Measurements from ENCODE around the gene CDC42EP2.

Gene CDC42EP2

DNA sequence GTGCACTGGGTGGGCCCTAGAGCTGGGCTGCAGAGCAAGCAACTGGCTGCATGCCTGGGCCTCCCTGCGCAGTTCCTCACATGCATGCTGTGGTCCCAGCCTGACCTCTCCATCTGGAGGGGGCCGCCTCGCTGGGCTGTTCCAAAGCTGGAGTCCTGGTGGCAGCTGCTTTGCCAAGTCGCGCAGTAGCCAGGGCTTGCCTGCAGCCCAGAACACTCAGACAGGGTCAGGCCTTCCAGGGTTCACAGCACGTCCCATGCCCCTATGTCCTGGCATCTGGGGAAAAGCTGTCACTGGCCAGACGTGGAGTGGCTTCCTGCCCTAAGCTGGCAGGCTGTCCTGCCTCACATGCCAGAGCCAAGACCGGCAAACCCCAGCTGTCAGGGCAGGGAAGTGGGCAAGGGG is 16.5 kb upstream of the CDC42EP2 start:
- FAIRE-seq, result no peak

DNA sequence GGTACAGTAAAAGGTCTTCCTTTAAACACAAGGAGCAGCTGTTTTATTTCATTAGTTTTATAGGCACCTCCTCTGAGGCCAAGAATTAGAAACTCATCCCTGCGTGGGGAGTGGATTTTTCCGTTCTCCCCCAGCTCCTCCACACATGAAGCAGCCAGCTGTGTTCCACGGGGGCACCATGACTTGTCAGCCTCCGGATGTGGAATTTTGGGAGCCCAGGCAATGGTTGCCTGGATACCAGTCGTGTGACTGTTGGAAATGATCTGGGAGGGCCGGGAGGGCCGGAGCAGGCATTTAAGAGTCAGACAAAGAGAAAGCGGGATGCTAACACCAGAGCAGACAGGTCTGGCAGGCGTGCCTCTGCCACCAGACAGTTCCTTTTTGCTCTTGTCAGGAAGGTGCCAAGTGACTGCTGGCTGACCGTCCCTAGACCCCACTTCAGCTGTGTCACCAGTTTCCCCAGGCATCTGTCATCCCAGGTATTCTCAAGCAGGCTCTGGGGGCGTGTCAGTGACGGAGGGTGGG is 15.9 kb upstream of the CDC42EP2 start:
- FAIRE-seq, result no peak

DNA sequence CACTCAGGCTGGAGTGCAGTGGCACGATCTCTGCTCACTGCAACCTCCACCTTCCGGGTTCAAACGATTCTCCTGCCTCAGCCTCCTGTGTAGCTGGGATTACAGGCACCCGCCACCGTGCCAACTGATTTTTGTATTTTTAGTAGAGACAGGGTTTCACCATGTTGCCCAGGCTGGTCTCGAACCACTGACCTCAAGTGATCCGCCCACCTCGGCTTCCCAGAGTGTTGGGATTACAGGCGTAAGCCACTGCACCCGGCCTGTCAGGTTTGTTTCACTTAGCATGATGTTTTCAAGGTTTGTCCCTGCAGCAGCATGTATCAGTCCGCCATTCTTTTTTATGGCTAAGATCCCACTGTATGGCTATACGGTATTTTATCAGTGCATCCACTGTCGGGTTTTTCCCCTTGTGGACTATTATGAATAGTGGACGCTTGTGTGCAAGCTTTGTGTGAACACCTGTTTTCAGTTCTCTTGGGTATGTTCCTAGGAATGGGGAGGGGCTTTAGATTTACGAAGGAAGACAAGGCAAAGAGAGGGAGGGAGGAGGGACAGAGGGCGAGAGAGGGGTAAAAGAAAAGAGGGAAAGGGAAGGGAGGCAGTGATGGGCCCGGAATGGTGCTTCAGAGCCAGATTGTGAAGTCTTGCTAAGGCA is 13.9 kb upstream of the CDC42EP2 start:
- no peak for FAIRE-seq

DNA sequence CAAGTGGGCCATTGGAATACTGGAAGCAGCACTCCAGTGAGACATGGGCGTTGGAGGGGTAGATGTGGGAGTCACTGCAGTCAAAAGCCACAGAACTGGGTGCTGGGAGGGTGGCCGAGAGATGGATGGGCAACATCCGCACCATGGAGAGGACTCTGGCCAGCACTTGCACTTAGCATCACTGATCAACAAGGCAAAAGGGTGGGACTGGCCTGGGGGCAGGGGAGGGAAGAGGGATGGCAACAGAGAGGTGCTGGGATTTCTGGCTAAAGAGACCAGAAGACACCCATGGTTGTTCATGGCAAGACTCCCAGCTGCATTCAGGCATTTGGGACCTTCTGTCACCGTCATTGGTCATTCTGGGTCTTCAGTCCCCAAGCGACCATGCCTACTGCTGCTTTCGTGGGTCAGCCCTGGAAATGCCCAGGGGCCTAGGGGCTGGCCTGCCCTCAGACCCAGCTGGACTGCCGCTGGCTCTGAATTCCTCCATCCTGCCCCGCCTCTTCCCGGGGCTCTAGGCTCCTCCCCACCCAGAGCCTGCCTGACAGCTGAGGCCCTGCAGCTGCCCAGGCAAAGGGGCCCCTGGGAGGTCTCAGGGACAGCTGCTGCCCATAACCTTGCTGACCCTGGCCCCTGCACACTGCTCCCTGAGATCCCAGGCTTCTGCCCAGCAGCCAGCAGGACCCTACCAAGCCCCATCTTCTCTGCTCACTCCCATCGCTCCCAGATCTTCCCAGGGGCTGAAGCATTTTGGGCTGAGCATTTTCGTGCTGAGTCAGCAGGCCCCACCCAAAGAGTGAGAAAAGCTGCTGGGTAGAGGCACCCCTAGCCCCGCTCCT is 13.0 kb upstream of the CDC42EP2 start:
- no peak for FAIRE-seq

DNA sequence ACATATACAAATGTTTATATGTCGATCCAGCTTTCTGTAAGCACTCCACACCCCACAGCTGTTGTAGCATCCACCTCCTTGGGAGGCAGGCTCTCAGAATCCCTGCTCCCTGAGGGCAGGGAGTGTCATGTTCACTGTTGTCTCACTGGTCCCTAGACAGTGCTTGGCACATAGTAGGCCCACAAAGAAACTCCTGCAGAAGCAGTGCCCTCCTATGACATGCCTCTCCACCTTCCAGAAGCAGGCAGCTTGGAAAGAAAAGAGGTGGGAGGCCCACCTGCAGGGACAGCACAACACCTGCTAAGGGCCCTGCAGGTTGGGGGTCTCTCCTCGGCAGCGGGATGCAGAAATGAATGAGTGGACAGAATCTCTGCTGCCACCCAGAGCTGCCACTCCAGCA is 11.1 kb upstream of the CDC42EP2 start:
- no peak for FAIRE-seq

DNA sequence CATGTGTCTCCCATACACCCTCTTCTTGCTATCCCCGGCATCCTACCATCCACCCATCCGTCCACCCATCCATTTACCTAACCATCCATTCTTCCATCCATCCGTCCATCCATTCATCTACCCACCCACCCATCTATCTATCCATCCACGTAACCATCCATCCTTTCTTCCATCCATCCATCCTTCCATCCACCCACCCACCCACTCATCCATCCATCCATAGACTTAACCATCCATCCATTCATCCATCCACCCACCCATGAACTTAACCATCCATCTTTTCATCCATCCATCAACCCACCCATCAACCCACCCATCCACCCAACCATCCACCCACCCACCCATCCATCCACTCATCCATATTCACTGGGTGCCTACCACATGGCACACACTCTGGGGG is 10.6 kb upstream of the CDC42EP2 start:
- FAIRE-seq, result no peak

DNA sequence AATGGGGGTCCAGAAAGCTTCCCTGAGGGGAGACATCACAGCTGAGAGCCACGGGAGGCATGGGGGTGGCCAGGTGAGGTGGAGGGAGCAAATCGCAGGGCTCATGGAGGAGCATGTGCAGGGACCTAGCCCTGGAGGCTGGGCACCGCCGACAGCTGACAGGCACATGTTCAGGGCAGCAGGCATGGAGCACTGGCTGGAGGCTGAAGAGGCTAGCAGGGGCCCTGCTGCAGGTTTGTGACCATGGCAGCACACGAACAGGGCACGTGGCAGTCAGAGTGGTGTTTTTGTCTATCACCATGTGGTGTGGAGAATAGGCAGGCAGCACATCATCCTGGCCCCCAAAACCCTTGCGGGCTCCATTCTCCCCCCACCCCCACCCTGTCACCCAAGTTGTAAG is 10.1 kb upstream of the CDC42EP2 start:
- no peak for FAIRE-seq

DNA sequence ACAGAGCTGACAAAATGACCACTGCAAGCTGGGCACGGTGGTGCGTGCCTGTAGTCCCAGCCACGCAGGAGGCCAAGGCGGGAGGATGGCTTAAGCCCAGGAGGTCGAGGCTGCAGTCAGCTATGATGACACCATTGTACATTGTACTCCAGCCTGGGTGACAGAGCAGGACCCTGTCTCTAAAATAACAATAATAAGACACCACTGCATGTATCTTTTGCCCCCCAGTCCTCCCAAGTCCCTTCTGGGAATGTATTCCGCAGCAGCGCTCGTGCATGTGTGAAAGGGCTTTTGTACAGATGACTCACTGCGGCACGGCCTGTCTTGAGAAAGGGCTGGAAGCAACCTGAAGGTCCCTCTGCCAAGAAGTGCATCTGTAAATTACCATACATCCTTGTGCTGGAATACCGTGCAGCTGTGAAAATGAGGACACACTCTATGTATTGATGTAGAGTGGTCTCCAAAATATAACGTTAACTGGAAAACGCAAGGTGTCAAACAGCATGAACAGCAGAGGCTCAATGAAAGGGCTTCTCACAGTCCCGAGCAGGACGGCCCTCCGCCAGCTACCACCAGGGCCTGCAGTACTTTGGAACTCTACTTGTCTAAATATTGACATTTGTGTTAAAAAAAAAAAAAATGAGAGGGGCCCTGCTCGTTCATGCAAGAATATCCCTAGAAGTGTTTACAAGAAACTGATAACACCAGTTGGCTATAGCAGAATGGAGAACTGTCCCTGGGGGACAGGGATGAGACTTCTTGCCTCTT is 9.0 kb upstream of the CDC42EP2 start:
- FAIRE-seq, result no peak

DNA sequence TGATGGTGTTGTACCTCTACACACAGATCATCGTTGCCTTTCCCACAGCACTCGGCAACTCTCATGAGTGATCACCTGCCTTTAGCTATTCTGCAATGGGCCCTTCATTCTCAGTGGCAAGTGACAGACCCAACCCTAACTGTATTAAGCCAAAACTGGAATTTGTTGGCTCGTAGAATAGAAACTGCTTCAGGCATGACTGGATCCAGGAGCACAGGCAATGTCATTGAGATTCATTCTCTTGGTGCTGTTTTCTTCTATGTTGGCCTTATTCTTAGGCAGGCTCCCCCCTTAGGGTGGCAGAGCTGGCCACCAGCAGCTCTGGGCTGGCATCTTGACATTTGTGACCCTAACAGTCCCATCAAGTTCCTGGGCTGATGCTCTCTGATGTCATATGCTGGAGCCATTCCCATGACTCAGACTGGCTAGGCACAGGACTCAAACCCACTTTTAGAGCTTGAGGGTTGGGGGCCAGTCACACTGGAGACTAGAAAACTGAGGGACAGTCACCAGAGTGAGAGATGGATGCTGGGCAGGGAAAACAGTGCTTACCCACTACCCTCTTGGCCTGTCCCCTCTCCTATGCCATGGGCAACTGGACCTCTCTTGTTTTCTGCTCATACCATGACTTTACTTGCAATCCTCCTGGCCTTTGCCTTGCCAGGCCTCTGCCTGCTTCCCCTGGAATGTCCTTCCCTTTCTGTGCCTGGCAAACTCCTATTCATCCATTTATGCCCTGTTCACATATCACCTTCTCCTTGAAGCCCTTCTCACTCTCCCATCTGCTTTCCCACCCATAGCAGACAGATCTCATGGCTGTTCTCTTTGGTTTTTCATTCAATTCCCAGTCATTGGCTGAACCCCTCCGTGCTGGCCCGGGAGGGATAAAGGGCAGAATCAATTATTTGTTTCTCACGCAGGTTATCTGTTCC is 7.1 kb upstream of the CDC42EP2 start:
- FAIRE-seq, result no peak

DNA sequence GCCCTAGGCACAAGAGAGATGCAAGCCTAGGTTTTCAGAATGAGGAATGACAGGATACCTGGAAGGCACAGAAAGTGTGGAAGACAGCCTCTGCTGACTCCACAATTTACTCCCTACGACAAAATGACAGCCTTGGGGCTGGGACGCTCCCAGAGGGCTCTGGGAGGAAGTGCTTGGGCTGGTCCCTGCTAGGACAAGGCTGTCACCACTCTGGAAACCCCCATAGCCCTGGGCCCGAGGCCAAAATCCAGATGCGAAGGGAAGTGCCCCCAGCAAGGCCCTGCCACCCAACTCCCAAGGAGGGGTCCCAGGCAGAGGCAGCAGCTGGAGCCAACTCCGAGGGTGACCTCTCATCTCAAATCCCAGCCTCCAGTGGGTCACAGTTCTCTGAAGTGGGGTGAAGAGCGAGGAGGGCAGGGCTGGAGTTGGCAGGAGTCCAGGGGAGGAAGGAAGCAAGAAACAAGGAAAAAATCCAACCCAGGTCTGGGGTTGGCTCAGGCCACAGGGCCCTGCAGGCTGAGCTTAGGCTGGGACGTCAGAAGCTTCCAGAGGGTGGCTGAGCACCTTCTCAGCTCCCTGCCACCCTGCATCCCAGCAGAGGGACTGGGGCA is 6.3 kb upstream of the CDC42EP2 start:
- FAIRE-seq, result no peak

DNA sequence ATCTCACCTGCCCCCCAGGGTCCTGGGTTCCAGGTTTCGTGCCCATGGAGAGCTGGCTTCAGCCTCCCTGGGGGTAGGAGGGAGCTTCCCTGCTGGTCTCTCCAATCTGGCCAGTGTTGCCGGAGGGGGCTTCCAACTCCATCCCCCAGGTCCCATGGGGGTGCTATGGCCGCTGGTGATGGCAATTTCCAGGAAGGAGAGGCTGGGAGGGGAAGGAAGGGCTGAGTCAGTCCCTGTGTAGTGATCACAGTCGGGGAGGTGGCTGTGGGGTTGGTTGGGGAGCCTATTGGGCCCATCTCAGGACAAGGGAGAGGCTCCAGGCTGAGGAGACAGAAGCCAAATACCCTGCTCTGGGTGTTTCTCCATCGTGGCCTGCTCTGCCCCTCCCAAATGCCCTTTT is 5.7 kb upstream of the CDC42EP2 start:
- no peak for FAIRE-seq

DNA sequence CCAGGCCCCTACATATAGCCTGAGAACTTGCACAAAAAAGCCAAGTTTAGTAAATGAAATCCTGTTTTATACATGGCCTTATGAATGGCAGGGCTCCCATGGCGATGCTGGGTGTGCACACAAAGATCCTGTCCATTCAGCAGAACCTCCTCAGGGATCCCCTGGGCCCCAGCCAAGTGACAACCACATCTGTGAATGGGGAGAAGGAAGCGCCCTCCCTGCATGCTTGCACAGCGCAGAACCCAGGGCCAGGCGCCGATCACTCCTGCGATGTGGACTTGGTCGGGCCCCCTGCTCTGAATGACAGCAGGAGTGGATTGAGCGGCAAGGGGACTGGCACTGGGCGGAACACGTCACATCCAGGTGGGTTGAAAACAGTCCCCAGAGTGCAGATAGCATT is 4.5 kb upstream of the CDC42EP2 start:
- FAIRE-seq, result no peak

DNA sequence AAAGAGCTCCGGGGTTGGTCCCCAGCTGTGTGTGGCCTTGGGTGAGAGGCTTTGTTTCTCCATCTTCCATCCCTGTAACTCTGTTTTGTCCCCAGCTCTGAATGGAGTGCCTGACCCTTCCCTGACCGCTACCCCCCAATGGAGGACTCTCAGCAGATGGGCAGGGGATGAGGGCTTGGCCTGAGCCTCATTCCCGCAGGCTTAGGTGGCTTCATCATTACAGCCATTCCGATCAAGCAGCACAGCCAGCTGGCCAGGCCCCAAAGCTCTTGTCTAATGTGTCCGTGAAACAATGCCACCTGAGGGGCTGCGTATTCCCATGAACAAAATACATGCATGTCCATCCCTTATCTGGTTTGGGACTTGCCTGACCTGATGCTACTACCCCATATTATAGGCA is 3.9 kb upstream of the CDC42EP2 start:
- FAIRE-seq, result no peak

DNA sequence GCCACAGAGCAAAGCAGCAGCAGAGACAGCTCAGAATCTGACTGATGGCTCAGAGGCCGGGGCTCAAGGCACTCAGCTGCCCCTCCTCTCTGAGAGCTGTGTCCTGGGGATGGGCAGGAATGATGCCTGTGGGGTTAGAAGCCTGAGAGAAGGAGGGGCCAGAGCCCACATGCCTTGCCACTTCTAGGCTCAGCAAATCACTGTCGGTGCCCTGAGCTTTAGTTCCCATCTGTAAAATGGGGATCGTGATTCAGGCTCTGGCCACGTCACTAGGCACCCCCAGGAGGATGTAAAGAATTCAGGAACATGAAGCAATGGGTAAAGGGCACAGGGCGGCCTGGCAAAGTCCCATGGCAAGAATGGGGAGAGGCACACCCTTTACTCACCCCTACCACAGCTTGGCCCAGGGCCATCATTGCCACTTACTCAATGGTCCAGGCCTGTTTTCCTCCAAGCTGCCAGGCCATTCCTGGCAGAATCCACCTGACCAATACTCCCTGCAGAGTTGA is 3.4 kb upstream of the CDC42EP2 start:
- FAIRE-seq, result no peak

DNA sequence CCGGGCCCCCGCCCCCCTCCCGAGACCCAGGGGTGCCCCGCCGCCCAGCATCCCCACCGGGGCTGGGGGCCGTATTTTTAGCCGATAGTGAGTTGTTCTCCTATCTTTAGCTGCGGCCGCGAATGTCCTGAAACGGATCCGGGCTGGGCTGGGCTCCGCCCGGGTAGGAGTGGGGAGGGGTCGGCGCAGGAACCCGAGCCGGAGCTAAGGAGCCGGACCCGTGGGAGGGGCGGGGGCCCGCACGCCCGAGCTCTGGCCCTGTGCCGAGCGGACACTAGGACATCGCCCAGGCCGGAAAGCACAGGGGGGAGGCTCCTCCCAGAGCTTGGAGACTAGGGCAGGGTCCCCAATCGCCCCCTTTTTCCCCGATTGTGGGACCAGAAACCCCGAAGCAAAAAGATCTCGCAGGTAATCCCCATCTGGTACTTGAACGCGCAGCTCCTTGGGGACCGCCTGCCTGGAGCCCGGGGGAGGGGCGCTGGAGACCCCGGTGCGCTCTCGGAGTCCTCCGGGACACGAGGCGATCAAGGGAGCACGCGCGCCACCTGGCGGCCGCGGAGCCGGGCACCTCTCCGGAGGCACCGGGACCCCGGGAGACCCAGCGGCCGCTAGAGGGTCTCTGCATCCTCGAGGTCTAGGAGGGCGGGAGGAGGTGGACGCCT is 669 bp downstream of the CDC42EP2 start:
- no peak for FAIRE-seq

DNA sequence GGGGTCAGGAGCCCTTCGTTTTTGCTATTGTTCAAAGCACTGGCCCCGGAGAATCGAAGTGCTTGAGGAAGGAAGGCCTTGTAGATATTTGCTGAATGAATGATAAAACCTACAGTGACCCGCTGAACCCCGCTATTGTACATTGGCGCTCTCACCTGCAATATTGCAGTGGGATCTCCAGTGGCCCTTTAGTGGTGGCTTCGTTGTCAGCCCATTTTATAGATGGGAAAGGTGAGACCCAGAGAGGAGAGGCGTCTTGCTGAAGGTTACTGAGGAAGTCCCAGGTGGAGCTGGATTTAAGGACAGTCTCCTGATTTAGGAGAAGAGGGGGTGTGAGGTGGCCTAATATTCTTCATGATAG is 1.2 kb downstream of the CDC42EP2 start:
- FAIRE-seq, result no peak

DNA sequence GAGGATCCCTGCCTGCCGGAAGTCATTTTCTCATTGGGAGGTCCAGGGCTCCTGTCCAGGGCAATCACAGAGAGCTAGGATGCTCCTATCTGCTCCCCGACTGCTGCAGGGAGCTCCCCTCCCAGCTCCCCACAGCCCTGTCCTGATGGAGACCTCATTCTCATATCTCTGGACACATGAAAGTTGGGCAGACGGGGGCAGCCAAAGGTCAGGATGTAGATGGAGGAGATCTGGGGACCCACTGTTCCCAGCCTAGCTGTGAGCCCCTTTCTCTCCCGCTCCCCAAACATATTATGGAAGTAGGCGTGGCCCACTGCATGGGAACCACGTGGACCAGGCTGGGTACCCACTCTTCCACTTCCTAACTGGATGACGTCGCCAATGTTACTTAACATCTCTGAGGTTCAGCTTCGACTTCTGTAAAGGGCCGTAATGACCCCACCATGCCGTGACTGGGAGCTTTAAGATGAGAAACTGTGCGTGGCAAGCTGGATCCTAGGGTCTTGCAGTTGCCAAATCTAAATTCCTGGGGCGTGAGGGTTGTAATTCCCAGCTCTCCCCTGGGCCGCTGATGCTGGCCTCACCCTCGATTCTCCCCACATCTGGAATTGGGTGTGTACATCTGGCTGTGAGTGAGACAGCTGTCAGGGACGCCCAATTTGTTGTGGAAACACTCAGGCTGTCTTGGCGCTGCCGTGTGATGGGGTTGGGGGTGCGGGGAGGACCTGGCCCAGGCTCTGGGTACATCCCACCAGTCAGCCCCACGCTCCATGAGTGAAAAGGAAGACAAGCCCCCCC is 1.8 kb downstream of the CDC42EP2 start:
- FAIRE-seq, result no peak

DNA sequence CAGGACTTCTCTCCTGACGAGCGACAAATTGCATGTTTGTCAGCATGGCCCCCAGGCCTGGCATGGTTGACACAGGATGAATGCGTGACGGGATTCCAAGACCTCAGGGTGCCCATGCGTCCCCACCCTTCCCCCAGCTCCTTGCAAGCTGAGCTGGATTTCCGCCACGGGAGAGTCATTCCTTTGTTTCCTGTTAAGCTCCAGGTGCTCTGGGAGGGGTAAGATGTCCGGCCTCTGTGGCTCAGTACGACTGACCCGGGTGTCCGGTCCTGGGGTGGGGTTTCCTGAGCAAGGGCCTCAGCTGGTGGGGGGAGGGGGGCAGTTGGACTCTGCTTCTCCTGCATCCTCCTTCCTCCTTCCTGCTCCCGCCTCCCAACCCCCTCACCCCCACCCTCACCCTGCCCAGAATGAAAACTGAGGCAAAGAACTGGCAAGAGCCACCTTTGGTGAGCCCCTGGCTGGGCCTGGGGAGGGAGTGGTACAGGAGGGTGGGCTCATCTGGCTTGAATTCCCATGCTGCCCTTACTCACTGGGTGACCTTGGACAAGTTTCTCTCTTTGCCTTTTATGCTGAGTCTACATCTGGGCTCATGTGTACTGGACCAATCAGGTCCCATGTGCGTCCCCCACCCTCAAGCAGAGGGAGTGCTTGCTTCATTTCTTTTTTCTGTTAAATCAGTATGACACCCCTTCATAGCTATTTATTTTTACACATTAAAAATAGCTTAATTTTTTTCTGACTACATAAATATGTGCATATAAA is 2.5 kb downstream of the CDC42EP2 start:
- FAIRE-seq, result no peak

DNA sequence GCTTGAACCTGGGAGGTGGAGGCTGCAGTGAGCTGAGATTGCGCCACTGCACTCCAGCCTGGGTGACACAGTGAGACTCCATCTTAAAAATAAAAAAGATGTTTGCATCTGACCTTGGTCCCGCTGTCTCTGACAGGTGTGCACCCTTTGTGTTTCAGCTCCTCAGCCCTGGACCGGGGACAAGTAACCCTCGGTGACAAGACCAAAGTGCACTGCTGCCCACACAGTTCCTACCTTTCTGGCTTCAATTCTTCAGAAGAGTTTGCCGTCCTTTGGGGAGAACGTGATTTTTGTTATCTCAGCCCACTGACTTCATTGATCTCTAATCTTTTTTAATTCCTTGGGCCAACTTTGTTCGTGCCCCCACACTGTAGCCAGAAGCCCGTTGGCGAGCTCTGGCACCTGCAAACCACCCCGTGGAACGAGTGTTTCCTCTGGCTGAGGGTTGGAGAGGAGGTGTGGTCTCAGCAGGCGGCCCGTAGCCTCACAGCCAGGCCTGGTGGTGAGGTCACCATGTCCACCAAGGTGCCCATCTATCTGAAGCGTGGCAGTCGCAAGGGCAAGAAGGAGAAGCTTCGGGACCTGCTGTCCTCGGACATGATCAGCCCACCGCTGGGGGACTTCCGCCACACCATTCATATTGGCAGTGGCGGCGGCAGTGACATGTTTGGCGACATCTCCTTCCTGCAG is 5.9 kb downstream of the CDC42EP2 start:
- no peak for FAIRE-seq
